ENCODE measurements around the gene DNAH12.

Gene DNAH12, protein sequence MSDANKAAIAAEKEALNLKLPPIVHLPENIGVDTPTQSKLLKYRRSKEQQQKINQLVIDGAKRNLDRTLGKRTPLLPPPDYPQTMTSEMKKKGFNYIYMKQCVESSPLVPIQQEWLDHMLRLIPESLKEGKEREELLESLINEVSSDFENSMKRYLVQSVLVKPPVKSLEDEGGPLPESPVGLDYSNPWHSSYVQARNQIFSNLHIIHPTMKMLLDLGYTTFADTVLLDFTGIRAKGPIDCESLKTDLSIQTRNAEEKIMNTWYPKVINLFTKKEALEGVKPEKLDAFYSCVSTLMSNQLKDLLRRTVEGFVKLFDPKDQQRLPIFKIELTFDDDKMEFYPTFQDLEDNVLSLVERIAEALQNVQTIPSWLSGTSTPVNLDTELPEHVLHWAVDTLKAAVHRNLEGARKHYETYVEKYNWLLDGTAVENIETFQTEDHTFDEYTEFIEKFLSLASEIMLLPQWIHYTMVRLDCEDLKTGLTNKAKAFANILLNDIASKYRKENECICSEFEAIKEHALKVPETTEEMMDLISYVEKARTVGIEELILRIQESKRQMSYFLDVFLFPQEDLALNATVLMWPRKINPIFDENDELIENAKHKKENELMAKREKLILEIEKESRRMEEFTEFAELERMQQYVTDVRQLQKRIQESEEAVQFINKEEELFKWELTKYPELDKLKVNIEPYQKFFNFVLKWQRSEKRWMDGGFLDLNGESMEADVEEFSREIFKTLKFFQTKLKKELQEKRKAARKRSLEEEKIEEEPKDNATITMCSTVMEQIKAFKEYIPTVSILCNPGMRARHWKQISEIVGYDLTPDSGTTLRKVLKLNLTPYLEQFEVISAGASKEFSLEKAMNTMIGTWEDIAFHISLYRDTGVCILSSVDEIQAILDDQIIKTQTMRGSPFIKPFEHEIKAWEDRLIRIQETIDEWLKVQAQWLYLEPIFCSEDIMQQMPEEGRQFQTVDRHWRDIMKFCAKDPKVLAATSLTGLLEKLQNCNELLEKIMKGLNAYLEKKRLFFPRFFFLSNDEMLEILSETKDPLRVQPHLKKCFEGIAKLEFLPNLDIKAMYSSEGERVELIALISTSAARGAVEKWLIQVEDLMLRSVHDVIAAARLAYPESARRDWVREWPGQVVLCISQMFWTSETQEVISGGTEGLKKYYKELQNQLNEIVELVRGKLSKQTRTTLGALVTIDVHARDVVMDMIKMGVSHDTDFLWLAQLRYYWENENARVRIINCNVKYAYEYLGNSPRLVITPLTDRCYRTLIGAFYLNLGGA (N-terminal part only)
- 0 to 0.63 (median 0.19) reads per million in 18 experiments for total RNA-seq

DNA sequence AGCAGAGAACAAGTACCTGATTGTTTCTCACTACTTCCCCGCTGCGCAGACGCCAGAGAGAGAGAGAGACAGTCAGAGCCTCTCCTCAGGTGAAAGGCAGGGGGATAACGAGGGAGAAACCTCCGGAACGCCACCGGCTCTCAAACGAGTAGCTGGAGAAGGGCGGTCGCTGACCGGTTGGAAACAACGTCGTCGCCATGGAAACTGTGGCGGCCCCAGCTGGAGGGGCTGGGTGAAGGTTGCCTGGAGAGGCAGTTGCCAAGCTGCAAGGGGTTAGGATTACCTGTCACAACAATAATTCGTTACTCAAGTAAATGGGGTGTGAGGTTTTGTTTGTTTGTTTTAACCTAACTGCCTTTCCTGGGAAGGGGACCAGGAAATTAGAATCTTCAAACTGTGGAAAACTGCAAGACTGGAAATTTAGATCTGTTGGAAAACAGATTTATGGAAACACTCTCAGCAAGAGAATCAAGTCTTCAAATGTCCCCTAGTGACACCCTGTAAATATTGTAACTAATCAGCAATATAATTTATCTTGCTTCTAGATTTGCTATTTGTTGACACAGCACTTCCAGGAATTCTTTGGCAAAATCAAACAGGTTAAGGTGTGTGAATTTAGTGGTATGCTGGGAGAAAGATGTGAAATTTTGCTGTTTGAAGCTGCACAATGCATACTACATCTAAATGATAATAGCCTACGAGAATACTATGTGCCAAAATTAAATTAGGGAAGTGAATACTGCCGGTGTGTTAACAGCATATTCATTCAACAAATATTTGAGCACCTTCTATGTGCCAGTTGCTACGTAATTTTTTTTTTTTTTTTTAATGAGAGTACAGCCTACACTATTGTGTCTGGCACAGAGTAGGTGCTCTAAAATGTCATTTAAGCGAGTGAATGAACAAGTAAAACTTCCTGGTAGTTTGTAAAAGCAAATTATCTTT, at the start of gene DNAH12:
Gene DNAH12 (minus strand): TSS at position 164 of the 945 bp plus-strand sequence. CDS start 1,474 bp downstream, outside the sequence.
- no peak for DNase-seq

DNA sequence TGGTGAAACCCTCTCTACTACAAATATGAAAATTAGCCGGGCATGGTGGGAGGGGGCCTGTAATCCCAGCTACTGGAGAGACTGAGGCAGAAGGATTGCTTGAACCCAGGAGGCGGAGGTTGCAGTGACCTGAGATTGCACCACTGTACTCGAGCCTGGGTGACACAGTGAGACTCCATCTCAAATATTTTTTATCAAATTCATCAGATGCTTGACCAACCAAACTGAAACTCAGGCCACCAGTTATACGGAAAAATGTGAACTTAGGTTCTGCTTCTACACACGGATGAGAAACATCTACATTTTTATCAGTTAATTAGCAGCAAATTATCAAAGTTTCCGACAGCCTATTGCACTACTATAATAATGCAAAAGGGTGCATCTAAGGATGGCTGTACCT, 48.2 kb upstream of the DNAH12 start:
- no peak for DNase-seq

DNA sequence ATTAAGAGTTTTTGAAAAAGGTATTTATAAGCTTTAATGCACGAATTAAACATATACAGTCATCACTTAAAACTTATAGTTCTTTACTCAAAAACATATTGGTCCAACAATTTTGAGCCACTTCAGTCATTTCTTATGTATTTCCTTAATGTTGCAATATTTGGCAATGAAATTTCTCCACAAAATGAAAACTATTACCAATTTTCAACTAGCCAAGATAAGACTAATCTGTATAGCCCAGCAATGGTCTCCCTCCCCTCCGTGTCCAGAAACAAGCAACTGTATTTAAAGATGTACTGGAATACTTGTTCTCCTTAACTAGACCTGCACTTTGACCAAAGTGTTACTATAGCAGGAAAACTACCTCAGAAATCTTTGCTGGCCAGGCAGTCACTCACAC, 43.8 kb upstream of the DNAH12 start:
- DNase-seq: no peak

DNA sequence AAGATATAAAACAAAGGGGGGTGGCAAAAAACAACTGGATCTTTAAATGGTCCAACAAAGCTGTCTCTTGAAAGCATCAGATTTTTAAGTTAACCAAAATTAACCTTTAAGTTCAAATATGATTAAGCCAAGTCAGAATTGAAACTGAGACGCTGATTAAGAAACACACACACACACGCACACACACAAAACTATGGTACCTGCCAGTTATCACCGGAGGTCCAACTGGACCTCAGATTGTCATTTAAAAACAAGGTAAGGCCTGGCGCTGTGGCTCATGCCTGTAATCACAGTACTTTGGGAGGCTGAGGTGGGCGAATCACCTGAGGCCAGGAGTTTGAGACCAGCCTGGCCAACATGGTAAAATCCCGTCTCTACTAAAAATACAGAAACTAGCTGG, 42.6 kb upstream of the DNAH12 start:
- DNase-seq: no peak

DNA sequence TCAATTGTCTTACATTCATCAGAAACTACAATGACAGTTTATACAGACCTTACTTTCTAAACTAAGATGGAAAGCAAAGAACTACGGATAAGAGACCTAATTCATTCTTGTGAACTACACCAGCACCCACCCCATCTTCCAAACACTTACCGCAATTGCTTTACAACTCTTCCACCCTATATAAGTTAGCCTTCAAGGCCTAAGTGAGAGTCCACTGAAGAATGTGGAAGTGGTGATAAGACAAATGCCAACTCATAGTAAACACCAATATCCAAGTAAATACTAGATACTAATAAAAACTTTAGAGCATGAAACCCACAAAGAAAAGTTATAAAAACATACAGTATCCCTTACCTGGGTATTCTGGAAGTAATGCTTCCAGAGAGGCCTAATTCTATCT, 39.4 kb upstream of the DNAH12 start:
- no peak for DNase-seq

DNA sequence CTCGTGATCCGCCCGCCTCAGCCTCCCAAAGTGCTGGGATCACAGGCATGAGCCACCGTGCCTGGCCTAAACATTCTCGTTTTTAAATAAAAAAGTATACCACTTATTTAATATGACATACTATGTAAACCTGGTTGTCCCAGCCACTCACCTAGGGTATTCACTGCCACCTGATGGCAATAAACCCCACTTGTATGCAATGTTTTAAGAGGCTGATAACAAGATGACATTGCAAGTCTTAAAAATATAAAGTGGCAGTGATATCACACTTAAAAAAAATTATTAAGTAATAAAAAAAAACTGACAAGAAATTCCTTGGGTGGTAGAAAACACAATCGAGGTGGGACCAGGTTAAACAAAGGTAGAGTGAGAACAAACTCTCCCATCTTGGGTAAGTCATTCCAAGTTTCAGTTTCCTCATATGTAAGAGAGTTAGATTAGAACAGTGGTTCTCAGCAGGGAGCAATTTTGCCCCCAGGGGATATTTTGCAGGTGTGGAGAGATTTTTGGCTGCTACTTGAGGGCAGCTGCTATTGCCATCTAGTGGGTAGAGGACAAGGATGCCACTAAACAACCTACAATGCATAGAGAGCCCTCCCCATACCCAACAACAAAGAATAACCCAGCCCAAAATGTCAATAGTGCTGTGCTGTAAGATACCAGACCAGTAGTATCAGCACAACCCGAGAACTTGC, 38.5 kb upstream of the DNAH12 start:
- DNase-seq: no peak

DNA sequence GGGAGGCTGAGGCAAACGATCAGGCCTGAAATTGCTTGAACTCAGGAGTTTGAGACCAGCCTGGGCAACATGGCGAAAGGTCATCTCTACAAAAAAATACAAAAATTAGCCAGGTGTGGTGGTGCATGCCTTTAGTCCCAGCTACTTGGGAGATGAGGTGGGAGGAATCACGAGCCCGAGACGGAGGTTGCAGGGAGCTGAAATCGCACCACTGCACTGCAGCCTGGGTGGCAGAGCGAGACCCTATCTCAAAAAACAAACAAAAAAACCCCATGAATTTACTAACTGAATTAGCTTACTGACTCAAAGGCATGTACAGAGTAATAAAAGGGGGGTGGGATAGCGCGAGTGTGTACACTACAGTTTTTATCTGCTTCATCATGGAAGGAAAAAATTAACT, 33.7 kb upstream of the DNAH12 start:
- no peak for DNase-seq

DNA sequence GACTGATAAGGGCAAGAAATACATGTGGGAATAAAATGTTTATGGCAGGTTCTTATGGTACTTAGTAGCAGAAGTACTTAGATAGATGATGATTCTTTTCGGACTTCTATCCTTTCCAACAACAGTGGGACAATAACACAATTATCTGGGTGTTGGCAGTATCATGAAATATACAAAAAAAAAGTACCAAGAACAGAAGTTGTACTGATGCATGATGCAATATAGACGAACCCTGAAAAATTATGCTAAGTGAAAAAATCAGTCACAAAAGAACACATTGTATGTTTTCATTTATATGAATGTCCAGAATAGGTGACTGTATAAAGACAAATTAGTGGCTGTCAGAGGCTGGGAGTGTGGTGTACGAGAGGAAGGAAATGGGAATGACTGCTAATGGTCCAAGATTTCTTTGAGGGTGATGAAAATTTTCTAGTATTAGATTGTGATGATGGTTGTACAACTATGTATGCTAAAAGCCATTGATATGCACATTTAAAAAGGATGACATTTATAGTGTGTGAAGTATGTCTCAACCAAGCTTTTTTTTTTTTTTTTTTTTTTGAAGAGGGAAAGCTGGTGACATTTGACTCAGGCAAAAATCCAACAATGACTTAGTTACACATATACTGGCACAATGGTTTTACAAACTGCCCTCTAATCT, 32.0 kb upstream of the DNAH12 start:
- DNase-seq: no peak

DNA sequence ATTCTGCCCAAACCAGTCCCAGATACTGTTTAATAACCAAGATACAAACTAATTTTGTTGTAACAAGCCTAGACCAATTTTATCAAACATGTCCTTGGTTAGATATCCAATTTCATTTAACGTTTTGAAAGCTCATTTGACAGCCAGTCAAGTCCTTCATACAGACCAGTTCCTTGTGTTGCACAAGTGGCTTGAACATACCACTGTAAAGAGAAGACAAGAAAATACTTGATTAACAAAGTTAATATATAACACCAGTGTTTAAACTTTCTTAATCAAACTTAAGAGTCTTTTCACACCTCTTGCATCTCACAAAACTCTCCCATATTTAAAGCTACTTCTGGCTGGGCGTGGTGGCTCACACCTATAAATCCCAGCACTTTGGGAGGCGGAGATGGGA, 28.0 kb upstream of the DNAH12 start:
- no peak for DNase-seq

DNA sequence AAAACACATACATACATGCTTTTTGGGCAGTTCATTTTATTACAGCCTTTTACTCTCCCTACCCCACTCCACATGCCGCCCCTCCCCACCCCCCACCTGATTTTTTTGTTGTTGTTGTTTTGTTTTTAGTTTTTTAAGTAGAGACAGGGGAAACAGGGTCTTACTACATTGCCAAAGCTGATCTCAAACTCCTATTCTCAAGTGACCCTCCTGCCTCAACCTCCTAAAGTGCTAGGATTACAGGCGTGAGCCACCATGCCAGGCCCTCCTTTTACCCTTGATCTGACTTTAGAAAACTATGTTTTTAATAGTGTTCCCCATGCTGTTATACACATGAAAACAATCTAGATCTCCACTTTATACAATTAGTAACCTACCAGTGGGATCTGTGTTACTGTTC, 26.7 kb upstream of the DNAH12 start:
- DNase-seq: no peak

DNA sequence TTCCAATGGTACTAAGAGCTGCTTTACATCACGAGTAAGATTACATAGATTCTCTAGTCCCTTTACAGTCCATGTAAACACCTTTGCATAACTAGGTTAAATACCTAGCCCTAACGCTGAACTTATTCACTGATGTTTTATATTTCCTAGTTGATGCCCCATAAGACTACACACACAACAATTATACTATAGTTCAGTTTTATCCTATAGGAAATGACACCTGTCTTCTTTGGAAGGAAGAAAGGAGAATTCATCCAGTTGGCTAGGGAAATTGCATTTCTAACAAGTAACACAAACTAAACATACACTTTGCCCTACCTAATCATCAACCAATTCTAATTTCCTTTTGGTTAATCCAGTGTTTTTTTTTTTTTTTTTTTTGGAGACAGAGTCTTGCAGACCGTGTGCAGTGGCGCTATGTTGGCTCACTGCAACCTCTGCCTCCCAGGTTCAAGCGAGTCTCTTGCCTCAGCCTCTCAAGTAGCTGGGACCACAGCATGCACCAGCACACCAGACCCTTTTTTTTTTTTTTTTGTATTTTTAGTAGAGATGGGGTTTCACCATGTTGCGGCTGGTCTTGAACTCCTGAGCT, 25.8 kb upstream of the DNAH12 start:
- DNase-seq: no peak

DNA sequence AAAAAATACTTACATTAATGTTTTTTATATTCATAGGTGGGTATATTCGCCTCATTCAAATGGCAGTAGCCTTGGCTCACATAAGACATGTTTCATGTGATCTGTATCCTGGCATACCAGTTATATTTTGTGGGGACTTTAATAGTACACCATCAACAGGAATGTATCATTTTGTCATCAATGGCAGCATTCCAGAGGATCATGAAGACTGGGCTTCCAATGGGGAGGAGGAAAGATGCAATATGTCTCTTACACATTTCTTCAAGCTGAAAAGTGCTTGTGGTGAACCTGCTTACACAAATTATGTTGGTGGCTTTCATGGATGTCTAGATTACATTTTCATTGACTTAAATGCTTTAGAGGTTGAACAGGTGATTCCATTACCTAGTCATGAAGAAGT, 15.4 kb upstream of the DNAH12 start:
- no peak for DNase-seq

DNA sequence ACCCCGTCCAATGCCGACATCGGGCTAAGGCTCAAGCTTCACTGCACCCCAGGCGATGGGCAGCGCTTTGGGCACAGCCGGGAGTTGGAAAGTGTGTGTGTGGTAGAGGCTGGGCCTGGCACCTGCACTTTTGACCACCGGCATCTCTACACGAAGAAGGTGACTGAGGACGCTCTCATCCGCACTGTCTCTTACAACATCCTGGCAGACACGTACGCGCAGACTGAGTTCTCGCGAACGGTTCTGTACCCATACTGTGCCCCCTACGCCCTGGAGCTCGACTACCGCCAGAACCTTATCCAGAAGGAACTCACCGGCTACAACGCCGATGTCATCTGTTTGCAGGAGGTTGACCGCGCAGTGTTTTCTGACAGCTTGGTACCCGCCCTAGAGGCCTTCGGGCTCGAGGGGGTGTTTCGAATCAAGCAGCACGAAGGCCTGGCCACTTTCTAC, 13.0 kb upstream of the DNAH12 start:
- DNase-seq: peak; percentile 32 to 59

DNA sequence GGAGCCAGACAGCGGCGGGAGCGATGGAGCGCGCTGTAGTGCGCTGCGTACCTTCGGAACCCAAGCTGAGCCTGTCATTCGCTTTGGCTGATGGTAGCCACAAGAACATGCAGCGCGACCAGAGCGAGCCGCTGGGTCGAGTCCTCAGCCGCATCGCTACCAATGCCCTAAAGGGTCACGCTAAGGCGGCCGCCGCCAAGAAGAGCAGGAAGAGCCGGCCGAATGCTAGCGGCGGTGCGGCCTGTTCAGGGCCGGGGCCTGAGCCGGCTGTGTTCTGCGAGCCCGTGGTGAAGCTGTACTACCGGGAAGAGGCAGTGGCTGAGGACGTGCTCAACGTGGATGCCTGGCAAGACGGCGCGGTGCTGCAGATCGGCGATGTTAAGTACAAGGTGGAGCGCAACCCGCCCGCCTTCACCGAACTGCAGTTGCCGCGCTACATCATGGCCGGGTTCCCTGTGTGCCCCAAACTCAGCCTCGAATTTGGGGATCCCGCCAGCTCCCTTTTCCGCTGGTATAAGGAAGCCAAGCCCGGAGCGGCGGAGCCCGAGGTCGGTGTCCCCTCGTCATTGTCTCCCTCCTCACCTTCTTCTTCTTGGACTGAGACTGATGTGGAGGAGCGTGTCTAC, 12.4 kb upstream of the DNAH12 start:
- DNase-seq: peak; percentile 7 to 23

DNA sequence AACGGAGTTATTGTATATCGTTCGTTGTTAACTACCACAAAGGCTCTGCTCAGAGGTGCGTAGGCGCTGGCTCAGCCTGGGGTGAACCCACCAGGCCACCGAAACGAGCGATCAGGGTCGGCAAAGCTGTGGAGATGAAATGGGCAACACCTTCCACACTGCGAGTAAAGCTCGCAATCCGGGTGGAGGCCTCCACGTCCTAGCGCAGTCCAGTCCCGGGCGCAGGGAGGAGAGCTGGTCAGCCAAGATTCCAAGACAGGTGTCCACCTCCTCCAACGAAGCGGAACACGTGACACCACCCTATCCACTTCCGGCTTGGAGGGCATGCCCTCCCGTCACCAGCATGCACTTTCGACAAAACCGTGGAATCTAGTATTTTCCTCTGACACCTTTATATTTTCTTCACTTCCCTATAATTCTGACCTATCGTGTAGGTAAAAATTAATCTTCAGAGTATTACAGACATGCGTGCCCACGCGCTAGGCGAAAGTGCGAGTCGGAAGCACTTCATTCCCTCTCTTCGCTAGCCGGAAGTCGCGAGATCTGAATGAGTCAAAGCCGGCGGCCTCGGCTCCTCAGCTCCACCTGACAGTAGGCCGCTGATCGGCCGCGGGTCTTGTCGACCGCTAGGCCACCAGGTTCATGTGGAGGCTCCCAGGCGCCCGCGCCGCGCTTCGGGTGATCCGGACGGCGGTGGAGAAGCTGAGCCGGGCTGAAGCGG, 11.8 kb upstream of the DNAH12 start, which contains the start of gene PDE12:
Gene PDE12 (plus strand): TSS at position 537 of the 721 bp plus-strand sequence. CDS start 106 bp downstream, at position 643.
- peak; percentile 88 to 91 for DNase-seq

DNA sequence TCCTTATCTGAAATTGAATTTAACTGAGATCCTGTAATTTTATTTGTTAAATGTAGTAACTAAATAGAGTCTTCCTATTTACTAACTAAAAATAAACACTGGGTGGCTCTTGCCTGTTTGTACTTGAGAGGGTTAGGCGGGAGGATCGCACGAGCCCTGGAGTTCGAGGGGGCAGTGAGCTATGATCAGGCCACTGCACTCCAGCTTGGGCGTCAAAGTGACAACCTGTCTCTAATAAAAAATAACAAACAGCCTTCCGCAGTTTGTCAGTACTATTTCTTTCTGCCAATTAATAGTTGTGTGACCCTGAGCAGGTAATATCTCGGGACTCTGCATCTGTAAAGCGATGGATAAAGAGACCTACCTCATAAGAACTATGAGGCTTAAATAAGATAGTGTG, 11.2 kb upstream of the DNAH12 start:
- peak; percentile 8 to 12 for DNase-seq

DNA sequence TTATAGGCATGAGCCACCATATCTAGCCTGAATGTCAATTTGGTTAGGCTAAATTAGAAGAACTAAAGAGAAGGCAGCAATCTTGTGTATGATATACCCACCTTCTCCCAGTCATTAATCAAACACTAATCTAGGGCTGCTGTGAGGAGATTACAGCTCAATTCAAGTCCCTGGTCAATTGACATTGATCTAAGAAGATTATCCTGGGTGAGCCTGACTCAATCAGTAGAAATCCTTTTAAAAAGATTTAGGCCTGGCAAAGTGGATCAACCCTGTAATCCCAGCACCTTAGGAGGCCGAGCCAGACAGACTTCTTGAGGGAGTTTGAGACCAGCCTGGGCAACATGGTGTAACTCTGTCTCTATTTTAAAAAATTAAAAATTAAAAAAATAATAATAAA, 2.5 kb upstream of the DNAH12 start:
- no peak for DNase-seq

DNA sequence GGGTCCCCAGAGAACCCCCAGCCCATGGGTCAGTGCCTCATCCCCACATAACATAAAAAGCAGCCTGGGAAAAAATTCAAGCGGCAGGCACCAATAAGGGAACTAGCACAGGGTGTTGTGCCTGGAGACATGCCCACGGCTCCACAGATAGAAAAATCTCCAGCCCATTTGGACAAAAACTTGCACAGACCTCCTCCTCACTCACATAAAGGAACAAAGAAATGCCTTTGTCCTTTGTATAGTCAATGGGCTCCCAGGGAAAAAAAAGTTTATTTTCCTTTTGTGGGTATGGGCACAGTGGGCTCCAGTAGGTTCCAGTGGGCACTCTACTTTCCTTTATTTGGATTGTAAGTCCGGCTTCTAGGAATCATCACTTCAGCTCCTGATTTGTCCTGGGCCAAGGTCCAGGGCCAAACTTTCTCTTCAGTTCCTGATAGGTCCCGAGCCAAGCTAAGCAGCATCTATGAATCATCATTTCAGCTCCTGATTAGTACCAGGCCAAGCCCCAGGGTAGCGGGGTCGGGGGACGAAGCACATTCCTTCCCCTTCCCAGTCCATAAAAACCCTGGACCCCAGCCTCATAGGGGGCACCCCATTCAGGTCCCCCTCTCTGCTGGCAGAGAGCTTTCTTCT, 1.6 kb upstream of the DNAH12 start:
- DNase-seq: no peak
